GM18858 (cell line): ENCODE results near the gene CLCN5.

Source experiments
- ATAC-seq: cut with Tn5 transposase; IDR thresholded peaks from one replicate; pipeline ENCODE4 v1.9.1; 2021; ENCODE audit not compliant: unreplicated experiment

The CLCN5 gene

DNA sequence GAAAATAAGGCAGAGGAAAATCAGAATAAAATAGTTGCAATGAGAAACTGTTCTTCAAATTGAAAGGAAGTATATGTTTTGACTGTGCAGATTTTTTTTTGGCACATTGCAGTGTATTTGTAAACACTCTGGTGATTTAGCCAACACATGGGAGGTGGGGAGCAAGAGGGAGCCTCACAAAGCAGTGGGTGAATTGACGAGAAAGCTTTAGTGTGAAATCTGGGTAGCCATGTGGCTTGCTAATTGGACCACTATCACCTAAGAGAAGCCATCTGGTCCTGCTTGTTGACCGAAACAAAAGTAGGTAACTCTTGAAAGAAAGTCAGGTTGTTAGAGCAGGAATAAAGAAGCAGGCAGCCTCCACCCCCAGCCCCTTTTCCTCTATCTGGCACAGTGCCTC lies 10.4 kb downstream of the CLCN5 start:
- no peak for ATAC-seq

DNA sequence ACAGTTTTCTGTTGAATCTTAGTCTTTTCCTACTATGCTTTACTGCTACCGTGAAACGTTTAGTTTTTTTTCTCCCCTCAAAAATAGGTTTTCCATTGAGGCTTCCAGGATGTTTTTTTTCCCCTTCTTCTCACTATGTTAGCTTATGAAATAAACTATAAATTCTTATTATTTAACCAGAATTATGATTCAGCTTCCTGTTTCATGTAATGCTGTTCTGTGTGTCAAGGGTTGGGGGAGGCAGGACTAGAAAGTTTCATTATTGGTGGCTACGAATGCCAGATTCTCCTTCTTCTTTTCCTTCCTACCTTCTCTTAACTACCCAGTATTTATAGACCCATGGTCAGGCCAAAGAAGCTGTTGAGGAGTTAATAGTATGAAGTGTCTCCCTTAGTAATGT lies 11.8 kb downstream of the CLCN5 start:
- no peak for ATAC-seq

DNA sequence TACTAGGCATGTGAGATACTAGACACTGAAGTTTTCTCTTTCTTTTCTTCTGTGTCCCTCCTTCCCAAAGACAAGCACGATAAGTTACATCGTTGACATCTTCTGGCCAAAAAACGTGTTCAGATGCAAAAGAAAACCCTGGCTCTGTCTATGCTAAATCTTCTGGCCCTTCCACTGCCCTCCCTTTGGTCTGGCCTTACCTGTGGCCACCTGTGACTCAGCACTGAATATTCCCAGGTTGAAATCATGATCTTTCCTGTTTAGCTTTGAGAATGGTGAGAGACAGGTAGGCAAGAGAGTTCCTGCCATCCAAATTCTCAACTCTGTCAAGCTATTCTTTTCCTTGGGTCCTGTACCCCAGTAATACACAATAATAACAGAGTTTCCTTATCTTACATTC lies 12.3 kb downstream of the CLCN5 start:
- ATAC-seq, result no peak

DNA sequence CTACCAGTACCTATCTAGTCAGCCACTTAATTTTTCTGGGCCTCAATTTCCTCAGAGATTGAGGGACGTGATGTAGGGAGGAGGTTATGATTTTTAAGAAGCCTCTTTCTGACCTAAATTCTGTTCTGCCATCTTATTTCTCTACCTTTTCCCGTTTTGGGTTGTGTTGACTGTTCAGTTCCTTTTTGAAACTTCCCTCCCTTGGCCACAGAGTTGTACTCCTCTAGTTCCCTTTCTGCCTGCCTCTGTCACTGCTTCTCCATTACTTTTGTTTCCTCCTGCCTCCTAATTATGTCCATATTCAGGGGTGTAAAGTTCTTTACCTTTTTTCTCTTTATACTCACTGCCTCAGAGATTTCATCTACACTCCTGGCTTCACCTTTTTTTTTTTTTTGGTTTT lies 25.4 kb downstream of the CLCN5 start:
- peak; percentile 55 for ATAC-seq

DNA sequence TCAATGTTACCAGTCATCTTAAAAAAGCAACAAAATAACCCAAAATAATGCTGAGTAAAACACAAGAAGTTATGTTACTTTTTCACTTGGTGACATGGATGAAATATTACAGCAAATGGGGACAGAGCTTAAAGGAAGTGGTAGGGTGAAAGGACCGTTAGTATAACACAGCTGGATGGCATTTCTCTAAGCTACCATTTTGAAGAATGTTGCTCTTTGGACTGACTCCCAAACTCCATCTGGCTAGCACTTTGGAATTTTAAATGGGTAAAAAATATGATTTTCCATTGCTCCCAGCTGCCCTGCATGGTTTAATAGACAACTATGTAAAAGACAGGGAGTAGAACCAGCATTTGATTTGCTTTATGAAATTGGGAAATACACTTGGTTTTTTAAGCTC lies 27.6 kb downstream of the CLCN5 start:
- ATAC-seq, result no peak

DNA sequence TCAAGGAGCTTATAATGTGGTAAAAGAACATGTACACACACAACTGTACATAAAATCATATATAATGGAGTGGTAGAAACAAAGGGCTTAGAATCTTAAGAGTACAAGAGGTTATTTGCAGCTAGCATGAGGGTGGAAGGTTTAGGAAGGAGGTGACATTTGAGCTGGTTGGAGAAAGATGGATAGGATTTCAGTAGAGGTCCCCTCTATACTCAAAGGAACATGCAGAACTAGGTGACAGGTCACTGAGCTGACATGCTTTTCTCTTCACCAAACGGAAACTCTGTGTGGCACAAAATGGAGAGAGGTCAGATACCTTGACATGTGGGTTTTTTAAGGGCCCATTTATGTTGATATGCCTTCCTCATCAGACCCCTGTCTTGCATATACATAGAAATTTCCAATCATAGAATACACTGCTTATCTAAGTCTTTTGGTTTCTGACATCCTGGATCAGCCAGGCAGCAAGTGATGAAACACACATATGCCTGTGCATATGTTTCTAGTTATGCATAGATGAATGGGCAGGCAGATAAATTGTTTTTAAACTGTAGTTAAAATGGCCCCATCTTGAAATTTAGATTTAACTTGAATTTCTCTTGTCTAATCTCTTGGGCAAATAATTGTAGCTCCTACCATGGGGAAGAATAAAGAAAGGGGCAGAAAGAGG lies 29.3 kb downstream of the CLCN5 start:
- ATAC-seq, result no peak

DNA sequence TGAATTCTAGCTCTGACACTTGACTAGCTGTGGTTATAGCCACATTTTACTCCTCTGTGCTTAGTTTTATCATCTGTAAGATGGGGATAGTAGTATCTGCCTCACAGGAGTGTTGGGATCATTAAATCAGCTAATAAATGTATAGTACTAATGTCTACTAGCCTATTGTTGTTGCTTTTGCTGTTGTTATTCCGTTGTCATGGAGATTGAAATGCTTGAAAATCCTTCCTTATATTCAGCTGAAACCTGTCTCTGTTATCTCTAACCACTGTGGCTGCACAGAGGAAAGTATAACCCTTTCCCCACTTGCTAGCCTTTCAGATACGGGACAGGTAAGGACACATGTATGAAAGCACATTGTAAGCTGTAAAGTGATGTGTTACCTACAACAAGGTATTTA lies 33.9 kb downstream of the CLCN5 start:
- no peak for ATAC-seq

DNA sequence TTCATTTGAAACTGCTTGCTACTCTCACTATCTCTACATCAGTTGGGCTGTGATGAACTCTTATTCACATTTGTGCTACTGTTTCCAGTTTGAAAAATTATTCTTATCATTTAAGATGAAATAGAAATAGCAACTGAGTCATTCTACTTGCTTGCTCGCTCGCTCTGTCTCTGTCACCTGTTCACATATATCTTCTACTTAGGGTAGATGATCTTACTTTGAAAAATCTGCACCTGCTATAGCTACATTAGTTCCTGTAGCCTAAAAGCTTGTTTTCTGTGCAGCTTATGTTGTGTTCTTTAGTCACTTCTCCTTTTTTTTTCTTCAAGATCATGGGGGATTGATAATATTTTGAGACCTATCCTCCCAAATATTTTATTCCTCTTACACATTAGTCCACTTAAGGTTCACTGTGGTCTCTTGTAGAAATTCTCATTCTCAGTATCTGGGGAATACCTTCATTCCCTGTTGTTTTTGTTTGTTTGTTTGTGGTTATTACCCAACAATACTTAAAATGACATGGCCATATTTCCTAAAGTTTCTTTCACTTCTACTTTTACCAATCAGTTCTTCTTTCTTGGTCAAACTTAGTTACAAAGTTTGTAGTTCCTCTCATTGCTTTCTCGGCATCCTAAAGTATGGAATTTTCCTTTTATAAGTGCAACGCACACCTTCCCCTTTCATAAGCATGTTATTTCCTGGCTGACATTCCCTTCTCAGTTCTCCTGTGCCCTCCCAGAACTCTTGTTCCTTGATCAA lies 36.5 kb downstream of the CLCN5 start:
- no peak for ATAC-seq

DNA sequence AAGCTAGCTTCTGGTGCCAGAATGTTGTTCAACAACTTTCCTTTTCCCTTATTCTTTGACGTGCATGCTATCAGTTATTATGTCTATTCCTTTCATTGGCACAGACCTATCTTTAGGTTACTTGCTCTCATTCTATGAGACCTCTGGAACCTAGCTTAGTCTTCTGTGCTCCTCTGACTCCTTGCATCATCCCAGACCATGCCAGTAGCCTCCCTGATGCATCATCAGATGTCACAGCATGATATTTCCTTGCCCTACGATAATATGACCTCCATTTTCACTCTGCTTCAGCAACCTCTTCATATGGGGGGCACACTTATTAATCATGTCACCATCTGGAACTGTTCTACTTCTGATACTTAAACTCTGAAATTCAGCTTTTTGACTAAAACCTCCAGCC lies 37.2 kb downstream of the CLCN5 start:
- no peak for ATAC-seq

DNA sequence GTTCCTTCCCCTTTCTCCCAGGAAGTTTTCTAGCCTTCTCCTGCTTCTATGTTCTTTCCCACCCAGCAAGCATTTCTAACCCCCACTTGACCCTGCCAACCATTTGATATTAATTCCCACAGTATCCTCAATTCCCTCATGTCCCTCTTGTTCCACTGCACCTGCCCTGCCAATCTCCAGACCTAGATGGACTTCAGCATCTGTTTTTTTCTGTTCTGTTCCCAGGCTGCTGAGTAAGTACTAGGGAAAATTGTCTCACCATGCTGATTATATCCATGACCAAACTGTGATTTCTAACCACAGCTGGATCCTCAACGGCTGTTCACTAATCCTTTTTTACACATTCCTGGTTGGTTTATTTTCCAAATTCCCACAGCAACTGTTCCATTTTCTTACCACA lies 37.7 kb downstream of the CLCN5 start:
- no peak for ATAC-seq

DNA sequence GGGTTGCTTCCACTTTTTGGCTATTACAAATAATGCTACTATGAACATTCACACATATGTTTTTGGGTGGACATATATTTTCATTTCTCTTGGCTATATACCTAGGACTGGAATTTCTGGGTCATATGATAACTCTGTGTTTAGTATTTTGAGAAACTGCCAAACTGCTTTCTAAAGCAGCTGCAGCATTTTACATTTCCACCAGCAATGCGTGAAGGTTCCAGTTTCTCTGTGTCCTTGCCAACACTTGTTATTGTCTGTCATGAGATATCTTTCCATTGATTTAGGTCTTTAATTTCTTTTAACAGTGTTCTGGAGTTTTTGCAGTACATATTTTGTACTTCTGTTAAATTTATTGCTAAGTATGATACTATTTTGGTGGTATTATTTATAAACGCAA lies 48.3 kb downstream of the CLCN5 start:
- ATAC-seq, result no peak

DNA sequence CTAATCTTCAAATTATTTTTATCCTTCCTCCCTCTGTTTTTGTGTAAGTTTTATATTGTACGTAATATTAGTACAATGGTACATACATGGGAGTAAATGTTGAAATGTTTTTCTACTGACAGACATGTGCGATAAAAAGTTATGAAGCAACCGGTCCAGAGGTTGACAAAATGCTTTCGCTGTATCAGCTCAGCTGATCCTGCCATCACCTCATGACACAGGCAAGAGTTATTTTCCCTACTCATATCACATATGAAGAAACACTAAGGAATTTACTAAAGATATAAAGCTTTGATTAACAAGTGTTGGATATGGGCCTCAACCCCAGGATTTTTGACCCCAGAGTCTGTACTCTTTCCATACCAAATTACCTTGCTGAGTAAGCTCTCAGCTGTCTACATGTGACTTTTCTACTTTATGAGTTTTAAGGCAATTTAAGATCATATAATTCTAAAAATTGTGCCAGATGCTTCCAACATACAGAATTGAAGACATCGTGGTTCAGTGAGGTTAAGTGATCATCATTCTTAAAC lies 50.0 kb downstream of the CLCN5 start:
- no peak for ATAC-seq

DNA sequence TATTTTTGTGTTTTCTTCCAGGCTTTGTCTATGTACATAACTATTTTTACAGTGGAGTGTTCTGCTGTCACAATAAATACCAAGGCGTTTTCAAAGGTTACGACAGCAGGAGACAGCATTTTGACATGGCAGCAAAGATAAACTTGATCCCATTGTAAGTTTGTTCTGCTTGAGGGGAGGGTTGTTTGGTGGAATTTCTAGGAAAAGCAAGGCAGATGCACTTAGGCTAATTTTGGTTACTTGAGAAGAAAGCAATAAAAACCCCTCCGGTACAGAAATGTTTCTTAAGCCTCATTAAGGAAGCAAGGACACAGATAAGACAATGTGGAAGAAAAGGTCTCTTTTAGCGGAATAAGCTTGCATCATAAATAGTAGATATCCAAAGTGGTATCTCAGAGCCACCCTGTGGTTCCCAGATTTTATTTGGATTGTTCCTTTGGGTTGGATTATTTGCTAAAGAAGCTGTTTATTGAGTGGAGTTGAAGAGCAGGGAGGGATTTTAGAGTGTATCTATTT lies 54.3 kb downstream of the CLCN5 start:
- ATAC-seq, result no peak

DNA sequence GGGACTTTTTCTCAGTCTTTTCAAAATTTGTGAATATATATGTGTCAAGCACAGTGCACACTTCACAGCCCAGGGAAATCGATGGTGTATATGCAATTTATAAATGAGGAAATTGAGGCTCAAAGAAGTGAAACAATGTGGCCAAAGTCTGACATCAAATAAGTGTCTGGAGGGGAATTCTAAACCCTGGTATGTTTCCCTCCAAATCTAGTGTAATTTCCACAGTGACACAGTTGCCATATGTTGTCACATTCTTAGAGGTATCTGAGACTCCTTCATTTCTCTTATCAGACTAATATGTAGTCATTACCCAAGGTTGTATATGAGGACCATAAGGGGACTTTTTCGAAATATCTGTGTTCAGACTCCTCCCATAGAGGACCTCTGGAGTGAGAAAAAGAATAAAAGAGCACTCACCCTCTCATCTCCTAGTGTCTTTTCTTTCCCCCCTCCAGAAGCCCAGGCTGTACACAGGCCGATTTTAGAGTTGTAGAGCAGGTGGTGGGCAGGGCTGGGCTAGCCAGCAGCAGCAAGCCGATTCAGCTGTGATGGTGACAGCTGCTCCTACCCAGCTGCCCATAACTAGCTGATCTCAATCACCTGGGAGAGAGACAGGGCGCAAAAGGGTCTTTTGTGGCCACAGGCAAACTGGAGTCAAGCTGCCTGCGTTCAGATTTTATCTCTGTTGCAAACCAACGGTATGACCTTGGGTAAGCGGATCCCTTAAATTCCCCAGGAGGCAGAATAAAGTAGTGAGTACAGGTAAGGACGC lies 55.1 kb downstream of the CLCN5 start:
- ATAC-seq, result no peak

DNA sequence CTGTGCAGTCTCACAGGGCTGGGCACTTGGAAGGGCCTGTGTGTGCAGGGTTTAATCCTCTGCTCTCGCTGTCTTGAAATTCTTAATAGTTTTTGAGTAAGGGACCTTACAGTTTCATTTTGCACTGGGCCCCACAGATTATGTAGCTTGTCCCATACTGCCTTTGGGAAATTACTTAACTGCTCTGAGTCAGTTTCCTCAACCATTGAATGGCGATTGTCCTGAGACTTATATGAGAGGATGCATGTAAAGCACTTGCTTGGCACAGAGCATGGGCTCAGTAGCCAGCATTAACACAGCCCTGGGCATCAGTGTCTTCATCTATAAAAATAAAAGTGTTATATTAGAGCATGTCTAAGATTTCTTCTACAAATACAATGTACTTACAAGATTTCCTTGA lies 55.8 kb downstream of the CLCN5 start:
- ATAC-seq, result no peak

DNA sequence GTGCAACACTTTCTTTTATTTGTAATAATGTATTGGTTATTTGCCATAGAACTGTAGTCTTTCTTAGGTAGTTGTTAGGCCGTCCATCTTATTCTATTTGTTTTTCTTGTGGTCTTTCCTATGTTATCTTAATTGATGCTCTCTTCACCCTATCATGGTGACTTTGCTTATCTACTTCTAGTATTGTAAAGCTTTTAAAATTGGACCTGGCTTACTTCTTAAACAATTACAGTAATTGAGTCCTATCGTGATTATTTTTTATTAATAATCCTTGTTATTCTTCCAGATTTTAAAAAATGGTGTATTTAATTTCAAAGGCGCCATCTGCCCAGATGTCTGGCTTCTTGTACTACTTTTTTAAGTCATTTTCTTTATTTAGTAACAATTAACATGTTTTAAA lies 63.7 kb downstream of the CLCN5 start:
- no peak for ATAC-seq

DNA sequence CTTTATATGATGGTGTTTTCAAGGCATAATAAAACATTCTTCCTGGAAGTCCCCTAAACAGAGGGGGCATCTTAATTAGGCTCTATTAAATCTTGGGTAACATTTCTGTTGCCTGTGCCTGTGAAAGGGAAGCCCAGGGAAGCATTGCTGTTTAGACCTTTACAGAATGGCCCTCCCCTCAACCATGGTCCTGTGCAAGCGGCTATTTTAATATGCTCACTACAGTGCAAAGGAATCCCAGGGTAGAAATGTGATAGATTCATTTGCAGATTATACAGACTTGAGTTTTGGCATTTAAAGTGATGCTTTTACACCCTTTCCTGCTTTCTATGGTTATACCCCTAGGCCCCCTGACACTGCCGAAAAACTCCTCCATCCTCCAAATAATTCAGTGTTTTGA lies 65.3 kb downstream of the CLCN5 start:
- no peak for ATAC-seq

DNA sequence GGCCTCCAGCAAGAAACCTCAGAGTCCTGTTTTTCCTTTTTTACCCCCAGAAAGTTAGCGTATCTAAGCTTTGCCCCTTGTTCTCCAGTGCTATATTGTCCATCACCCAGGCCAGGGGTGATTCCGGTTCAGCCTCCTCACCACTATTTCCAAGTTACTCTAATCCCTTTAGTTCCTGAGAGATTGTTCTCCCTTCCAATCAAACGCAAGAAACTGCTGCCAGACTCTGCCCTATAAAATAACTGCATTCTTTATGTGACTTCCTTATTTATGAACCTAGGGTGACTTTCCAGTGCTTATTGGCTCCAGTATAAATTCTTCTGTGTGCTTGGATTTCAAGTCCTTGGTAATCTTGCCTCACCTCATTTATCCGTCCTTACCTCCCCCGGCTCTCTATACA lies 65.7 kb downstream of the CLCN5 start:
- no peak for ATAC-seq

DNA sequence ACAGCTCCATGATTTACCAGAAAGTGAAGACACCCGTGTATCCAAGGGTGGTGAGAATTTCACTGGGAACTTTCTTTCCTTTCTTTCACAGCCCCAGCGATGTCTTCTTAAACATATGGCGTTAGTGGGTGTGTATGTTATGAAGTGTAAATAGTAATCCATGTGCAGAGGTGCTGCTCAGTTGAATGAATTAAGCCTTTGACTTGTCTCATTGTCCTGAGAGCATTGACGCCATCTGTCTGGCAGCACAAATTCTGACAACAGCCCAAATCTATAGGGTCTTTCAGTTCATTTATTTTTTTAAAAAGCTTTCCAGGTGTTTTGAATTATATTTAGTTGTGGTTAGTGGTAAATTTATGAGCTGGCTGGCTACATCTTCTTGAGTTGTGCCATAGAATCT lies 69.4 kb downstream of the CLCN5 start:
- ATAC-seq, result no peak

DNA sequence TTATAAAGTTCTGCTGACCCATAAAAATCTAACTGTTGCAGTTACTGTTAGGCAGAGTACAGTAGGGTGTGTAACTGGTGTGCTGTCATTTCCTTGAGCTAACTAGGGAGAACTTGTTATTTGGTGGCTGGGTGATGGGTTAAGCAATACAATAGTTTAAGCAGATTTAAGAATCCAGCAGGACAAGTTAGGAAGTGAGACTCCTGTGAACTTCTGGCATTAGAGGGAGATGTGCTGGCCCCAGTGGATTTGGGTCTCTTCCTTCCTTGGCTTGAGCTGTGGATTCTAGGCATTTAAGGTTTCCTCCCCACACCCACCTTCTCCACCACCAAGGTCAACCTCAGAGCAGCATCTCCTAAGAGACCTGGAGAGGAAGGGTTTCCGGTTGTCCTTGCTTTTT lies 70.5 kb downstream of the CLCN5 start:
- ATAC-seq, result no peak

DNA sequence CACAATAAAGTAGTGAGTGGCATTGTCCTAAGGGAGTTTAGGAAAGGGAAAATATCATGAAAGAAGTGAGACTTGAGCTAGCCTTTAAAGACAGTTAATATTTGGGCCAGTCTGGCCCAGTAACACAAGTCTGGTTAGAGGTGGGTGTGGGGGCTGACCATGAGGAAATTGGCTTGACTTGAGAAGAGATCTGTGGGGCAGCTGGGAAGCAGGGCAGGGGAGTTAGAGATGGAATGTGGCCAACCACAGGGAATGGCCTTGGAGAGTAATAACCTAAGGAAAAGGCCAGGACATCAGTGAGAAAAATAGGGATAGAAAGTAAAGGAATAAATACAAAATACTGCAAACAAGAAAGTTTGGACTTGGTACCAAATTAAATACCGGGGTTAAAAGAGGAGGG lies 71.3 kb downstream of the CLCN5 start:
- no peak for ATAC-seq
